ENCODE results near the gene SFRP5.

DNA sequence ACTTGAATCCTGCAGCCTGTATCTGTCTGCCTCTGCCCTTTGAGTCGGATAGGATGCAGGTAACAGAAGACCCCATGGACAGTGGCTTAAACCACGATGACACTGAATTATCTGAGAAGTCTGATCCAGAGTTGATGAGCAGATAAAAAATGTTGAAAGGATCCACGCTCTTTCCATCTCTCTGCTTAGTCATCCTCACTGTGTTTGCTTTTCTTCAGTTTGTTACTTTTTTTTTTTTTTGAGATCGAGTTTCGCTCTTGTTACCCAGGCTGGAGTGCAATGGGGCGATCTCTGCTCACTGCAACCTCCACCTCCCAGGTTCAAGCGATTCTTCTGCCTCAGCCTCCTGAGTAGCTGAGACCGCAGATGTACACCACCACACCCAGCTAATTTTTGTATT lies 40.9 kb upstream of the SFRP5 start:
- TF ChIP-seq CTCF (IDR thresholded peaks at IDR 0.05; ENCODE audit: low read length) (no peak), EZH2 (IDR thresholded peaks at IDR 0.05; ENCODE audit: borderline replicate concordance, low read length) (no peak)
